HG02884 (cell line): ENCODE results near the gene ZFYVE1.
A peak's percentile ranks its signal among the peaks of the same experiment; 100 is the strongest.
"Not testable (repeated sequence)": the region's sequence is repeated elsewhere in the genome, so short reads cannot be mapped to it uniquely, and the experiment has no call there.

Source experiments
- ATAC-seq: cut with Tn5 transposase; IDR thresholded peaks from one replicate; pipeline ENCODE4 v1.9.1; 2021; ENCODE audit warnings: mild to moderate bottlenecking, moderate library complexity; ENCODE audit not compliant: unreplicated experiment

ZFYVE1 gene, protein sequence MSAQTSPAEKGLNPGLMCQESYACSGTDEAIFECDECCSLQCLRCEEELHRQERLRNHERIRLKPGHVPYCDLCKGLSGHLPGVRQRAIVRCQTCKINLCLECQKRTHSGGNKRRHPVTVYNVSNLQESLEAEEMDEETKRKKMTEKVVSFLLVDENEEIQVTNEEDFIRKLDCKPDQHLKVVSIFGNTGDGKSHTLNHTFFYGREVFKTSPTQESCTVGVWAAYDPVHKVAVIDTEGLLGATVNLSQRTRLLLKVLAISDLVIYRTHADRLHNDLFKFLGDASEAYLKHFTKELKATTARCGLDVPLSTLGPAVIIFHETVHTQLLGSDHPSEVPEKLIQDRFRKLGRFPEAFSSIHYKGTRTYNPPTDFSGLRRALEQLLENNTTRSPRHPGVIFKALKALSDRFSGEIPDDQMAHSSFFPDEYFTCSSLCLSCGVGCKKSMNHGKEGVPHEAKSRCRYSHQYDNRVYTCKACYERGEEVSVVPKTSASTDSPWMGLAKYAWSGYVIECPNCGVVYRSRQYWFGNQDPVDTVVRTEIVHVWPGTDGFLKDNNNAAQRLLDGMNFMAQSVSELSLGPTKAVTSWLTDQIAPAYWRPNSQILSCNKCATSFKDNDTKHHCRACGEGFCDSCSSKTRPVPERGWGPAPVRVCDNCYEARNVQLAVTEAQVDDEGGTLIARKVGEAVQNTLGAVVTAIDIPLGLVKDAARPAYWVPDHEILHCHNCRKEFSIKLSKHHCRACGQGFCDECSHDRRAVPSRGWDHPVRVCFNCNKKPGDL

DNA sequence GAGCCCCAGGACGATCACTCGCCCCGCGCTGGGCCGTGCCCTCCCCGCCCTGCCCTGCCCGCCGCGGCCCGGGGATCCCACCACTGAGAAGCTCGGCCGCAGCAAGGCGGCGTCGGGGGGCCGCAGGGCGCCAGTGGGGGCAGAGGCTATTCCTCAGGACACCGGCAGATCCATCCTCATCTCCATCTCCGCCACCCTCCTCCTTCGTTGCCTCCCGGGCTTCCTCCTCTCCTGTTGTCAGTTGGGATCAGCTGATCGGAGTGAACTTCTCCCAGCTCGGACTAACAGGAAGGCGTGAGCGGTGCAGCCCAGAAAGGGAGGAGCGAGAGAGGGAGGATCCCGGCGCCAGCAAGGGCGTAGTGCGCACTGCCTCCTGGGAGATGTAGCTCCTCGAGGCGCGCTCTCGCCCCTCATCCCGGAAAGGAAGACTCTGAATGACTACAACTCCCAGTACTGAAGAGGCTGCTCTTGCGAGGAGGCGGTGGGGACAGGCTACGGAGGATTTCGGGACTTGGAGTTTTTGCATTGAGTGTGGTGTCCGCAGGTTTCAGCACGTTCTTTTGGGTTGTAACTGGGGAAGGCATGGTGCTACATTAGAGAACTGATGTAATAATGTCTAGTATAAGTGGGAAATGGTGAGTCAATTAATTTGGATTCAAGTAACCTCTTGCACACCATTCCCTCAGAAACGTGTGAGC, at the start of gene ZFYVE1:
Gene ZFYVE1 (minus strand): TSS at position 262 of the 698 bp plus-strand sequence. CDS start 2,598 bp downstream, outside the sequence.
- ATAC-seq: peak; percentile 97

DNA sequence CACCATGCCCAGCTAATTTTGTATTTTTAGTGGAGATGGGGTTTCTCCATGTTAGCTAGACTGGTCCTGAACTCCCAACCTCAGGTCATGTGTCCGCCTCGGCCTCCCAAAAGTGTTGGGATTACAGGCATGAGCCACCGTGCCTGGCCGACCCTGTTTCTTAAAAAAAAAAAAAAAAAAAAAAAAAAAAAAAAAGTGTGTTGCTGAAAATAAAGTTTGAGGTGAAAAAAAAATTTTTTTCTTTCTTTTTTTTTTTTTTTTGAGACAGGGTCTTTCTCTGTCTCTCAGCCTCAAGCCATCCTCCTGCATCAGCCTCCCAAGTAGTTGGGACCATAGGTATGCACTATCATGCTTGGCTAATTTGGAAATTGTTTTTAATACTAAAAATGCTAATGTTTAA, 42.7 kb upstream of the ZFYVE1 start:
- no peak for ATAC-seq

DNA sequence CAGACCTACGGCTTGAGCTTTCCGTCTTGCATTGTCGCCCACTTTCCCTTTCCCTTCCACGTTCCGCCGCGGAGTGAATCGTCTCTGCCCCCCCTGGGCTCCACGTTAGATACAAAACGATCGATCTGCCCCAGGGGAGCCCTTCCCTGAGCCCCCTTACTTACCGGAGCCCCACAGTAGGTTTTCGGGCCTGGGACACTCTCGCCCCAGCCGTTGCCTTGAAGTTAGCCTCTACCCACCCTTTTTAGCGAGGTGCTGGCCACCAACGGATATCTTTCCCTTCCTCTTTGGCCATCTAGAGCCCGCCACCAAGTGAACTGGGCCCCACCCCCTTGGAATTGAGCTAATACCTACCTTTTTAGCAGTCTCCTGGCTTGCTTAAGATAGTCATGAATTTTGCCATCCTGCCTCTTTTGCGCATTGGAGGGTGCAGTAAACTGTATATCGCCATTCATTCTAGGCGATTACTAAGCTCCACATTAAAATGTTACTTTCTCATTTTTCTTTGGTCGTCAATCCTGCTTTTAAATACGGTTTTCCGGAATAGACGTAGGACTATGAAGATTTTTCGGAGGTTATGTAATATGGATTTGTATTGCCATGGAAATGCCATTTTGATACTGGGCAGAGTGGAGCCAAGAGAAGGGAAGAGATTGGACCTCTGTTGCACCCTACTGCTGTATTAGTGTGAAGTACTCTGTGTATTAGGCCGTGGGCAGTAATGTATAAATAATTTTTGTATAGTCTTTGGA, 32.2 kb upstream of the ZFYVE1 start:
- ATAC-seq: no peak

DNA sequence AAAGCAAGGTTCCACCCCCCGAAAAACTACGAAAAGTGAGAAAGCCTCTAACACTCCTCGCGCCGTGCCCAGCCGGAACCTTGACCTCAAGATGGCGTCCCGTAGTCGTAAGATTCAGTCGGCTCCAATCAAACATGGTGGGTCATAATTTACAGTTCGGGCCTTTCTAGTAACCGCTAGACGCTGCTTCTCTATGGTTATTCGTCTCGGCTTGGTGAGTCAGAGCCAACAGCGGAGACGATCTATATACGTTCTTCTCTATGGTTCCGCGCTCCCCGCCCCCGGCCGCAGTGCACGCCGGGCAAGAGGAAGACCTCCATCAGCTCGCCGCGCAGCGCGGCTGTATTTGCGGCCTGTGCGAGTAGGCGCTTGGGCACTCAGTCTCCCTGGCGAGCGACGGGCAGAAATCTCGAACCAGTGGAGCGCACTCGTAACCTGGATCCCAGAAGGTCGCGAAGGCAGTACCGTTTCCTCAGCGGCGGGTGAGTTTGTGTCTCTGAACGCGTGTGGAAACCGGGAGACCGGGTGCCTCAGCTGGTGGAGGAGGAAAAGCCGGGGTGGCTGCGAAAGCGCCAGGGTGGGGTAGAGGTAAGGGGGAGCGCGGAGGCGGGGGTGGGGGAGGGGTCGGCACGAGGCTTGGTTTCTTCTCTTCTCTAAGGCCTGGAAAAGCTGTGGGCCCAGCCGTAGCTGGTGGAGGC, 31.5 kb upstream of the ZFYVE1 start, which contains the start of gene RBM25:
Gene RBM25 (plus strand): TSS at position 311 of the 698 bp plus-strand sequence. CDS start 13,108 bp downstream, outside the sequence.
- ATAC-seq: peak; percentile 94

DNA sequence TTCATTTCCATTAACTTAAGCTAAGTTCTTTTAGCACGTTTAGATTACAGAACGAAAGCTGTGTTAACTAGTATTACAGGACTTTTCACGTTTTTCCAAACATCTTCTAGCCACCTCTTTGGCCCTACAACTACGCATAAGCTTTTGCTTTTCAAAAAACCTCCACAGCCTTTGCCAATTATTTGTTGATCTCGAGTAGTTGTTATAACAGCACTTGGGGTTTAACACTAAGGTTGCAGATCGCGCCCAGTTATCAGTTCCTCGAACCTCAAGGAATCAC, 31.0 kb upstream of the ZFYVE1 start:
- ATAC-seq: no peak

DNA sequence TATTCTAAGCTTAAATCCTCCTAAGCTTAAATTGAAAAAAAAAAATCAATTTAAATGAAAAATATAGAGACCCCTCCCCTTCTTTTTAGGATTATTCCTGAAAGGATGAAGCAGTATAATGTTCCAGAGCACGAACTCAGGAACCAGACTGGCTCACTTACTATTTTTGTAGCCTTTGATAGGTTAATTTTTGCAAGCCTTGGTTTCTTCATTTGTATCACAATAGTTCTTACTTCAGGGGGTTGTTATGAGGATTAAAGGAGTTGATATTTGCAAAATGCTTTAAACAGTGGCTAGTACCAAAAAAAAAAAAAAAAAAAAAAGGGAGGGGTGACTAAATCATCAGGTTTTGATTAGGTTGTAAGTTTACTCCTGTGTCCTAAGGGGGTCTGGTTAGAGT, 28.3 kb upstream of the ZFYVE1 start:
- no peak for ATAC-seq

DNA sequence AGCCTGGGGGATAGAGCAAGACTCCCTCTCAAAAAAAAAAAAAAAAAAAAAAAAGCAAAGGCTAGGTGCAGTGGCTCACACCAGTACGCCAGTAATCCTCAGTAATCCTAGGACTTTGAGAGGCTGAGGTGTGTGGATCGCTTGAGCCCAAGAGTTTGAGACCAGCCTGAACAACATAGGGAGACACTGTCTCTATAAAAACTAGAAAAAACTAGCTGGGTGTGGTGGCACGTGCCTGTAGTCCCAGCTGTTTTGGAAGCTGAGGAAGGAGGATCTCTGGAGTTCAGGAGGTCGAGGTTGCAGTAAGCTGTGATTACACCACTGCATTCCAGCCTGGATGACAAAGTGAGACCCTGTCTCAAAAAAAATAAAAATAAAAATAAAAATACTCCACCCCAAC, 22.5 kb upstream of the ZFYVE1 start:
- ATAC-seq: no peak

DNA sequence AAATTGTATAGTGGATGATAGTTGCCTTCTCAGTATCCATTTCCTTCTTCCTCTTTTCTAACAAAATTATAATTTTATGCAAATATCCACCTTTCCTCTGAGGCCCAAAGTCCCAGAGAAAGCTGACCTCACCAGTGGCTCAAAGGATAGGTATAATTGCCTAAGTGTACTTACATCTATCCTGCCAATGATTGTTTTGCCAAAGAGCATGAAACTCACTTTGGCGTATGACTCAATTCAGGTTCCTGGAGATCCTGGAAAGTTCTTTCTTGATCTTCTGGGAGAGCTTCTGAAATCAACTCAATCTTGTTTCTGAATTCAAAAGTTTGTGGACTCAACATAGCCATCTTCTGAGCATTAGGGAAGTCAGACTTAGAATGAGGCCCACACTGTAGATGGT, 20.9 kb upstream of the ZFYVE1 start:
- ATAC-seq: no peak

DNA sequence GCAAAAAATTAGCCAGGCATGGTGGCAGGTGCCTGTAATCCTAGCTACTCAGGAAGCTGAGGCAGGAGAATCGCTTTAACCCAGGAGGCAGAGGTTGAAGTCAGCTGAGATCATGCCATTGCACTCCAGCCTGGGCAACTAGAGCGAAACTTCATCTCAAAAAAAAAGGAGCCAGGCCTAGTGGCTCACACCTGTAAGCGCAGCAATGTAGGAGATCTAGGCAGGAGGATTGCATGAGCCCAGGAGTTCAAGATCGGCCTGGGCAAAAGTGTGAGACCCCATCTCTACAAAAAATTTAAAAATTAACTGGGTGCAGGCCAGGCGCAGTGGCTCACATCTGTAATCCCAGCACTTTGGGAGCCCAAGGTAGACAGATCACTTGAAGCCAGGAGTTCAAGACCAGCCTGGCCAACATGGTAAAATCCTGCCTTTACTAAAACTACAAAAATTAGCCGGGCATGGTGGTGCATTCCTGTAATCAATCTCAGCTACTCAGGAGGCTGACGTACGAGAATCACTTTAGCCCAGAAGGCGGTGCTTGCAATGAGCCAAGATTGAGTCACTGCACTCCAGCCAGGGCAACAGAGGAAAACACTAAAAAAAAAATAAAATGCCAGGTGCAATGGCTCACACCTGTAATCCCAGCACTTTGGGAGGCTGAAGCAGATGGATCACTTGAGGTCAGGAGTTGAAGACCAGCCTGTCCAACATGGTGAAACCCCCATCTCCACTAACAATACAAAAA, 10.0 kb upstream of the ZFYVE1 start:
- not testable (repeated sequence) for ATAC-seq

DNA sequence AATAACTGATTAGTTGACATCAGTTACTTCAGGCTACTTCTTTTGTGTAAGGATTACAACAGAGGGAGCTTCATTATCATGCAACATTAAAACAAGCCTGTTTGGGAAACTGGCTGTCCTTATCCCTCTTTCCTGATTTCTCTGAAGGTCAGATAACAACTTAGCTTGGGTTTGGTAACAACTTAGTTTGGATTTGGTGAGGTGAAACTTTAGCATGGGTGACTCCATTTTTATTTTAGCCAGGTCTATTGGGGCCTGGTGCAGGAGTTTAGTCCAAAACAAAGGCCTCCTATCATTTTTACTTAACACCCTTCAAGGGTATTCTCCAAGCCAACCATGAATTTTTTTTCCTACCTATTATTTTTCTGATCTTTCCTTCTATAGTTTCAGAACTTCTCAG, 1.1 kb upstream of the ZFYVE1 start:
- ATAC-seq: no peak

DNA sequence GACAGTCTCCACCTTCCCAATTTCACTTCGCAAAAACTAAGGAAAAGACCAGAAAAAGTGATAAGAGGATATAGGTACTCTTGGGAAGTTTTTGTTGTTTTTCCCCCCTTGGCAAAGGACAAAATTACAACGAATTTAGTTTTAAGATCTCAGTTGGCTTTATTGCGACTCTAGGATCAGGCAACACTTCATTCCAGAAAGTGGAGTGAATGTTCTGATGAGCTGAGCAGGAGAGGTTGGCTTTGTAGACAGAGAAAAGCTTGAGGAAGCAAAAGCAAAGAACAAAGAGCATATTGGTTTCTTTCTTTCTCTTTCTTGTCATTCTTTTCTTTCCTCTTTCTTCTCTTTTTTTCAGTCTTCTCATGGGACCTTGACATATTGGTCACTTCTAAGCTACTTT, 640 bp upstream of the ZFYVE1 start:
- no peak for ATAC-seq

DNA sequence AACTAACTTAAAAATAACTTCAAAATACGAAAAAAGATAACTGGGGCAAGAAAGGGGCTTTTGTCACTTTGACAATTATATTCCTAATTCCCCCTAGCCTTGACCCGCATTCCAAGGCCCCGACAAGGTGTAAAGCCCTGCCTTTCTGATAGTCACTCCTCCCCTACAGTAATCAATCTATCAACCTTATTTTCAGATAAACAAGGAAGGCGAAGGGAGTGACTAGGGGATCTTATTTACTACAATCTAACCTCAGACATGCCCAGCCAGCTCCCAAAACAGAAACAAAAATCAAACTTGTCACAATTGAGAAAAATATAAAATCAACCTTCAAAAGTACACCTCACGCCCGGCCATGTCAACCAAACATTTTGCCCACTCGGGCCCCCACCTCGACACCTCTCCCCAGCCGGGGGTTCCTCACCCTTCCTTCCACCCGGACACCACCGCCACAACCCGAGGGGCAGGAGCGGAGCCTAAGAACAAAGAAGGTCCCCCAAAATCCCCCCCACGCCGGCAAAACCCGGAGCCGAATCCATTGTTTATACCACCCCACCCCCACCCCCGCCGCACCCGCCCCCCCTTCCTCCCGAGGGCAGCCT, 562 bp downstream of the ZFYVE1 start:
- ATAC-seq: no peak

DNA sequence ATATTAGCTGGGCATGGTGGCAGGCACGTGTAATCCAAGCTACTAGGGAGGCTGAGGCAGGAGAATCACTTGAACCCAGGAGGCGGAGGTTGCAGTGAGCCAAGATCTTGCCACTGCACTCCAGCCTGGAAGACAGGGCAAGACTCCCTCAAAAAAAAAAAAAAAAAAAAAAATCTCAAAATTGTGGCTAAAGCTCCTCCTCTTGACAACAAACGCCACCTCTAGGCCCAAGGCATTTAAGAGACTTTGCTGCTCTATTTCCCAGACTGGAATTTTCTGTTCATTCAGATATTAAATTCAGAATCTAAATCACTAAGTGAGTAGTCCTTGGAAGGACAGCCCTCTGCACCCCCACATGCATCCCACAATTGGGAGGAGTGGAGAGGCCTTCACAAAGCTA, 1.4 kb downstream of the ZFYVE1 start:
- no peak for ATAC-seq

DNA sequence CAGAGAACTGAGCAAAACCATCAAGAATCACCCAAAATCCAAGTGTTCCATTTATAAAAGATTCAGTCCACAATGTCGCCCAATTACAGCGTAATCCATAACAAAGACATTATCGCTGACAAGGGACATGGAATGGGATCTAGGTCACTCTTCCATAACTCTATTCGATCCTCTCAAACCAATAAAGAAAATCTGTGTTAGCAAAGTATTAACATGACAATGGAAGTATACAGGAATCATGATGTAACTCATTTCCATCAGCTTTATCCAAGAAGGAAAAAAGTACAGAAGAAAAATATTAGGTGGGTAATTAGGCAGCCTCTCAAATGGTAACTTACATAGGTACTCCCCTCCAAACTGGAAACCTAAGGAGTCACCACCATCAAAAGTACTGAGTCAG, 4.9 kb downstream of the ZFYVE1 start:
- ATAC-seq: no peak

DNA sequence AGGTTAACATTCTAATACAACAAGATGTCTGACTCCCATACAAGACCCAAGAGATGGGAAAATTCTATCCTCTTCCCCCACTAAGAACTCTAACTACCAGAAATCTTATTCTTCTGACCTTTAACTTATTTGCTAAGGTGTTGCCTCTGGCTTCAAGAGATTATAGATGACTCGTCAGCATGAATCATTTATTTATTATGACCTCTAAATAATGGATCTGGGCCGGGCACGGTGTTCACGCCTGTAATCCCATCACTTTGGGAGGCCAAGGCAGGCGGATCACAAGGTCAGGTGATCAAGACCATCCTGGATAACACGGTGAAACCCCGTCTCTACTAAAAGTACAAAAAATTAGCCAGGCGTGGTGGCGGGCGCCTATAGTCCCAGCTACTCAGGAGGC, 10.9 kb downstream of the ZFYVE1 start:
- not testable (repeated sequence) for ATAC-seq

DNA sequence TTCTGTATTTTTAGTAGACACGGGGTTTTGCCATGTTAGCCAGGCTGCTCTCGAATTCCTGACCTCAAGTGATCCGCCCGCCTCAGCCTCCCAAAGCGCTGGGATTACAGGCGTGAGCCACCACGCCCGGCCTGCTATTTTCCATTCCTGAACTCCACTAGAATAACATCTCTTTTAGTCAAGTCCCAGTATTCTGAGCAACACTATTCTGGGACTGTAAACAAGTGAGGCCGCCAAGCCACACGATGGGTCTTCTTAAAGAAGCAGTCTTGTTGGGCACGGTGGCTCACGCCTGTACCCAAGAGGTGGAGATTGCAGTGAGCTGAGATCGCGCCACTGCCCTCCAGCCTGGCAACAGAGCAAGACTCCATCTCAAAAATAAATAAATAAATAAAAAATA, 11.4 kb downstream of the ZFYVE1 start:
- not testable (repeated sequence) for ATAC-seq

DNA sequence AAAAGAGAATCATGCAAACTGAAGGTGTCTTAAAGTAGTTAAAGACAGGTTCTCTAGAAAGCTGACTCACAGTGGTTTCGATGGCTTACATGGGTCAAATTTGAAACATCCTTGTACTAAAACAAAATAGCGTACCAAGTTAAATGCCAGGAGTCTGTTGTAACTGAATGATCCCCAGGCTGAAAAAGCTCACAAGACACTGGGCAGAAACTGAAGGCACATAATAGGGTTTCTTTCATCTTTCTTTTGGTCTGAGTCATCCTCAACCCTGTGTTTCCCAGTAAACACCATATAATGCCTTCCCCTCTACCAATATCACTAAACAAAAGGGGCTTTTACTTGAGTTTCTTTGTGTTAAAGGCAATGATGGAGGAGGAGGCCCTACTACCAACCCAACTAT, 12.8 kb downstream of the ZFYVE1 start:
- no peak for ATAC-seq

DNA sequence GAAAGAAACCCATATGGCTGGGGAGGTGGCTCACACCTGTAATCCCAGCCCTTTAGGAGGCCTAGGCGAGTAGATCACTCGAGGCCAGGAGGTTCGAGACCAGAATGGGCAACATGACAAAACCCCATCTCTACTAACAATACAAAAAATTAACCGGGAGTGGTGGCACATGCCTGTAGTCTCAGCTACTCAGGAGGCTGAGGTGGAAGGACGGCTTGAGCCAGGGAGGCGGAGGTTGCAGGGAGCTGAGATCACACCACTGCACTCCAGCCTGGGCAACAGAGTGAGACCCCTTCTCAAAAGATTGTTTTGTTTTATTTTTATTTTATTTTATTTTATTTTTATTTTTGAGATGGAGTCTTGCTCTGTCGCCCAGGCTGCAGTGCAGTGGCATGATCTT, 15.7 kb downstream of the ZFYVE1 start:
- not testable (repeated sequence) for ATAC-seq

DNA sequence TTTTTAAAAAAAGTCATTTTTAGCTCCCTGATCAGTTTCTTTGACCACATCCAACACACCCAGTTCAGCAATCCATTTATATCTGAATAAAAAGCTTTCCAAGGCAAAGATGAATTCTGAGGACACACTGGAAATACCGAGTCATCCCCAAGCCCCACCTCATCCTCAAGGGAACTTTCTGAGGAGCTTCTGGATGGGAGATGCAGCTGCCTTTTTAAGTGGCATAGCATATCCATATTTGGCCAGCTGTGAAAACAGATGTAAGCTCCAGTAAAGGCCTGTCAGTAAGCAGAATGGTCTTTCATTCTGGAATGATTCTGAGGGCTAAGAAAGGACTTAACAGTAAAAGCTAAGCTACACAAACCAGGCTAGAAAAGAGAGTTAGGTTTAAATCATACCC, 18.4 kb downstream of the ZFYVE1 start:
- ATAC-seq: no peak
